Measurements from ENCODE around the gene EGFL6.

DNA sequence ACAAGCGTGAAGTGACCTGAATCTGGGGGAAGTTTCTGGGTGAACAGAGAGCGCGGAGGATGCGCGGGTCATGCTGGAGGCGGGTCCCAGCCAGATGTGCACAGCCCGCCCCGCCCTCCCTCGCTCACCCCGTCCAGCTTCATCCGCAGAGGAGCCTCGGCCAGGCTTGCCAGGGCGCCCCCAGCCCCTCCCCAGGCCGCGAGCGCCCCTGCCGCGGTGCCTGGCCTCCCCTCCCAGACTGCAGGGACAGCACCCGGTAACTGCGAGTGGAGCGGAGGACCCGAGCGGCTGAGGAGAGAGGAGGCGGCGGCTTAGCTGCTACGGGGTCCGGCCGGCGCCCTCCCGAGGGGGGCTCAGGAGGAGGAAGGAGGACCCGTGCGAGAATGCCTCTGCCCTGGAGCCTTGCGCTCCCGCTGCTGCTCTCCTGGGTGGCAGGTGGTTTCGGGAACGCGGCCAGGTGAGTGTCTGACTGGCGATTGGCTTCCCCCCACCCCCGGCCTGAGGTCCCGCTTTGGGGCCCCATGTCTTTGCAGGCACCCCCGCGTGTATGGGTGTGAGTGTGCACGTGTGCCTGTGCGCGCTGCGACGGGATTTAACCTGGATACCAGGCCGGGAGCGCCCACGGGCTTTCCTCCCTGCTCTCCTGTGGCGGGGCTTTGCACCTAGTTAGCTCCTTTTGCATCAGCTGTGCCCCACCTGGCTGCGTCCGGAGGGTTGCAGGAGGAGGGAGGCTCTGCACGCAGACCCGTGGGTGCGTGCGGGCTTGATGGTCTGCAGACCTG, at the start of gene EGFL6:
- TF ChIP-seq CTCF (conservative IDR thresholded peaks at IDR 0.05; ENCODE audit: low read depth, low read length) (no peak), EZH2phosphoT487 (IDR thresholded peaks at IDR 0.05; ENCODE audit: borderline replicate concordance, low read length) (no peak), EZH2 (IDR thresholded peaks at IDR 0.05; ENCODE audit: low read length, unreplicated experiment) (no peak)

Measured in PC-3 (cell line).